Putamen (tissue), 1 donor: ENCODE results near the gene OTOG.
"Not testable (repeated sequence)": the region's sequence is repeated elsewhere in the genome, so short reads cannot be mapped to it uniquely, and the experiment has no call there.

Experiments used
- DNase-seq: peaks from one replicate; pipeline ENCODE4 v3.0.0-alpha.2; 2016; ENCODE audit warnings: low spot score

Gene OTOG

GRCh38 chr11:17605651-17606122 is 58.6 kb downstream of the OTOG start:
- no peak for DNase-seq

GRCh38 chr11:17606233-17607082 is 59.4 kb downstream of the OTOG start:
- DNase-seq = no peak

GRCh38 chr11:17607083-17607429 is 60.0 kb downstream of the OTOG start:
- no peak for DNase-seq

- DNase-seq = no peak
These were observed 60.8 kb downstream of the OTOG start for GRCh38 chr11:17607591-17608570.

GRCh38 chr11:17608821-17609220 is 61.8 kb downstream of the OTOG start:
- DNase-seq = no peak

GRCh38 chr11:17609291-17610084 is 62.4 kb downstream of the OTOG start:
- DNase-seq = no peak

GRCh38 chr11:17610085-17610894 is 63.2 kb downstream of the OTOG start:
- DNase-seq = no peak

- DNase-seq = no peak
These were observed 64.0 kb downstream of the OTOG start for GRCh38 chr11:17611049-17611448.

- DNase-seq = no peak
These were observed 64.6 kb downstream of the OTOG start for GRCh38 chr11:17611503-17612220.

GRCh38 chr11:17612221-17613188 is 65.4 kb downstream of the OTOG start:
- DNase-seq = no peak

- no peak for DNase-seq
These were observed 66.4 kb downstream of the OTOG start for GRCh38 chr11:17613428-17613962.

GRCh38 chr11:17613983-17614382 is 66.9 kb downstream of the OTOG start:
- no peak for DNase-seq

GRCh38 chr11:17622711-17623110 is 75.7 kb downstream of the OTOG start:
- not testable (repeated sequence) for DNase-seq

GRCh38 chr11:17629113-17629512 is 82.1 kb downstream of the OTOG start:
- DNase-seq = no peak

- no peak for DNase-seq
These were observed 83.9 kb downstream of the OTOG start for GRCh38 chr11:17630936-17631335.

- no peak for DNase-seq
These were observed 84.8 kb downstream of the OTOG start for GRCh38 chr11:17631702-17632365.

- DNase-seq = no peak
These were observed 86.4 kb downstream of the OTOG start for GRCh38 chr11:17633279-17633986.
